ENCODE results near the gene PAXX. TPM values are rescaled to one million over a fixed set of nuclear protein-coding genes. Genes with fewer than 3 reads are reported as not detected.

PAXX gene
- total and polyA plus RNA-seq, 2 donors (not counting 1 experiment from before 2014, with no cell fraction given): 74.8 to 167 TPM

DNA sequence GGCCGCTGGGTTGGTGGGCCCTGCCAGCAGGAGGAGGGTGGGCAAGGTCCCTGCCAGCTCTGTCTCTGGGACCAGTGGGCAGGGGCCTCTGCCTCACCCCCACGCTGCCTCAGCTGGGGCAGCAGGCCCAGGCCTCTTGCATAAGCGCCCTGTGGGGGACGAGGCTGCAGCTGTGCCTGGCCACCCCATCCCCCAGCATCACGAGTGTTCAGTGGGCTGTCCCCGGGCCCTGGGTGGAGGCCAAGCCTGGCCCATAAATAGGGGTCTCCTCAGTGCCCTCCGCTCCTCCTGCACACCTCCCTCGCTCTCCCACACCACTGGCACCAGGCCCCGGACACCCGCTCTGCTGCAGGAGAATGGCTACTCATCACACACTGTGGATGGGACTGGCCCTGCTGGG, 15.0 kb upstream of the PAXX start, which contains the start of gene PTGDS:
Gene PTGDS, plus strand, starts transcription at position 282 of the 400 bp plus-strand sequence. Its CDS starts 75 bp downstream, at position 357.
- Histone ChIP-seq H3K36me3 (replicated peaks in 1 of 2; ENCODE audit: control extremely low read depth in 1 of 2, control insufficient read depth in 1 of 2, extremely low read depth in 1 of 2, insufficient read depth in 2 of 2, low read length in 1 of 2) (no peaks in the 10 kb centered on the region), H3K27ac (ENCODE audit: low read length in 2 of 2) (no peak within 1 kb of the TSS), H3K4me3 (ENCODE audit: control extremely low read depth in 1 of 5, extremely low read depth in 1 of 5, insufficient read depth in 1 of 5, low read depth in 2 of 5, low read length in 4 of 5) (peak within 1 kb of the TSS in 3 of 5 experiments; percentile 2 to 29 (median 14)), H3K27me3 (replicated peaks in 1 of 4; ENCODE audit: control extremely low read depth in 1 of 4, control insufficient read depth in 3 of 4, insufficient read depth in 4 of 4, low read length in 3 of 4) (peaks cover 0 to 50% (median 8%) of the 10 kb centered on the region in 4 experiments), H3K4me2 (replicated peaks; ENCODE audit: low read depth, low read length, poor library complexity, severe bottlenecking) (peak within 1 kb of the TSS; percentile 77), H4K20me1 (ENCODE audit: control insufficient read depth, insufficient read depth, low read length, poor library complexity, severe bottlenecking) (no peaks in the 10 kb centered on the region), H3K79me2 (ENCODE audit: control insufficient read depth, insufficient read depth, low read length) (no peaks in the 10 kb centered on the region), H3K9ac (ENCODE audit: low read length) (no peak within 1 kb of the TSS), H2AFZ (ENCODE audit: insufficient read depth, low read depth, low read length, poor library complexity, severe bottlenecking) (peak within 1 kb of the TSS; percentile 22), H3K4me1 (ENCODE audit: control insufficient read depth in 2 of 2, insufficient read depth in 2 of 2, low read length in 2 of 2) (peaks cover 3 to 5% of the 10 kb centered on the region in 2 donors), H3K9me3 (ENCODE audit: control extremely low read depth in 1 of 3, control insufficient read depth in 2 of 3, insufficient read depth in 1 of 3, low read length in 2 of 3) (peaks cover 0 to 13% (median 0%) of the 10 kb centered on the region in 3 donors)
- TF ChIP-seq EZH2 (IDR thresholded peaks at IDR 0.05; ENCODE audit: borderline replicate concordance, insufficient read depth, low read depth, low read length, poor library complexity, severe bottlenecking): no peak
- TF ChIP-seq, protein P1, sequence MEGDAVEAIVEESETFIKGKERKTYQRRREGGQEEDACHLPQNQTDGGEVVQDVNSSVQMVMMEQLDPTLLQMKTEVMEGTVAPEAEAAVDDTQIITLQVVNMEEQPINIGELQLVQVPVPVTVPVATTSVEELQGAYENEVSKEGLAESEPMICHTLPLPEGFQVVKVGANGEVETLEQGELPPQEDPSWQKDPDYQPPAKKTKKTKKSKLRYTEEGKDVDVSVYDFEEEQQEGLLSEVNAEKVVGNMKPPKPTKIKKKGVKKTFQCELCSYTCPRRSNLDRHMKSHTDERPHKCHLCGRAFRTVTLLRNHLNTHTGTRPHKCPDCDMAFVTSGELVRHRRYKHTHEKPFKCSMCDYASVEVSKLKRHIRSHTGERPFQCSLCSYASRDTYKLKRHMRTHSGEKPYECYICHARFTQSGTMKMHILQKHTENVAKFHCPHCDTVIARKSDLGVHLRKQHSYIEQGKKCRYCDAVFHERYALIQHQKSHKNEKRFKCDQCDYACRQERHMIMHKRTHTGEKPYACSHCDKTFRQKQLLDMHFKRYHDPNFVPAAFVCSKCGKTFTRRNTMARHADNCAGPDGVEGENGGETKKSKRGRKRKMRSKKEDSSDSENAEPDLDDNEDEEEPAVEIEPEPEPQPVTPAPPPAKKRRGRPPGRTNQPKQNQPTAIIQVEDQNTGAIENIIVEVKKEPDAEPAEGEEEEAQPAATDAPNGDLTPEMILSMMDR (IDR thresholded peaks at IDR 0.05): no peak
- Mint-ChIP-seq H3K27me3 (peaks cover 12% of the 10 kb centered on the region), H3K4me1 (peaks cover 5% of the 10 kb centered on the region), H3K4me3 (peak within 1 kb of the TSS; percentile 55), H3K9me3 (ENCODE audit: insufficient read depth) (no peaks in the 10 kb centered on the region), H3K27ac (no peak within 1 kb of the TSS)
- ATAC-seq (ENCODE audit: low read depth): no peak
- no peak for DNase-seq
- ChIA-PET CTCF (interaction anchor here (1.4 kb wide), 1 partner anchor 69 kb away, joined by 3 read pairs; the partner anchor contains the start of gene NPDC1), POLR2A (no interaction called here)
- intact Hi-C loops (cut with micrococcal nuclease): no loop called here
- WGBS (ENCODE audit: insufficient coverage): 86% methylated on average over 10 of the region's 10 CpGs

DNA sequence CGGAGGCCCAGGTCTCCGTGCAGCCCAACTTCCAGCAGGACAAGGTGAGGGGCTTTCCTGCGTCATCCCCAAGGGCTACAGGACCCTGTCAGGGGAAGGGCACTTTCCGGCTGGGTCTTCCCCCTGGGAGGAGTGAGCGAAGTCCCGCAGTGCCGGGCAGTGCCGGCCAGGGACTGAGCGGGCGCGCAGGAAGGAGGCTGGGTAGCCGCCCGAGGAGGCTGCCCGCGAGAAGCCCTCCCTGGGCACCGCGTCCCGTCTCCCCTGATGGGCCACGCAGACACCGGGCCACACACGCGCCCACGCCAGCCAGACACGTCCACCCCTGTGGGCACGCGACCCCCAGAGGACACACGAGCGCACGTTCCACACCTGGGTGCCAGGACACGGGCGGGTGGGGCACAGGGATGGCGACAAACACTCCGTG, 14.6 kb upstream of the PAXX start:
- ChIA-PET CTCF (no interaction called here), POLR2A (interaction anchor here (0.9 to 1.1 kb wide), 2 partner anchors 15 to 92 kb away, joined by 3 to 4 read pairs; partner anchors contain the start of gene PAXX)
- H3K9ac ChIP-seq (ENCODE audit: low read length): no peak overlapping the region
- H3K4me1 Mint-ChIP-seq: peaks cover 5% of the 10 kb centered on the region
- no peak overlapping the region for H3K27ac Mint-ChIP-seq
- peak overlapping the region; percentile 77 for H3K4me2 ChIP-seq (replicated peaks; ENCODE audit: low read depth, low read length, poor library complexity, severe bottlenecking)
- H3K27me3 ChIP-seq (replicated peaks in 1 of 4; ENCODE audit: control extremely low read depth in 1 of 4, control insufficient read depth in 3 of 4, insufficient read depth in 4 of 4, low read length in 3 of 4): peaks cover 0 to 54% (median 8%) of the 10 kb centered on the region in 4 experiments
- H3K27ac ChIP-seq (ENCODE audit: low read length in 2 of 2): no peak overlapping the region
- no peaks in the 10 kb centered on the region for H3K36me3 ChIP-seq (replicated peaks in 1 of 2; ENCODE audit: control extremely low read depth in 1 of 2, control insufficient read depth in 1 of 2, extremely low read depth in 1 of 2, insufficient read depth in 2 of 2, low read length in 1 of 2)
- no peaks in the 10 kb centered on the region for H4K20me1 ChIP-seq (ENCODE audit: control insufficient read depth, insufficient read depth, low read length, poor library complexity, severe bottlenecking)
- H3K27me3 Mint-ChIP-seq: peaks cover 12% of the 10 kb centered on the region
- TF ChIP-seq, protein P1 (IDR thresholded peaks at IDR 0.05): no peak
- no peak for TF ChIP-seq EZH2 (IDR thresholded peaks at IDR 0.05; ENCODE audit: borderline replicate concordance, insufficient read depth, low read depth, low read length, poor library complexity, severe bottlenecking)
- no peak for DNase-seq
- no peaks in the 10 kb centered on the region for H3K79me2 ChIP-seq (ENCODE audit: control insufficient read depth, insufficient read depth, low read length)
- ATAC-seq (ENCODE audit: low read depth): no peak
- peak overlapping the region; percentile 22 for H2AFZ ChIP-seq (ENCODE audit: insufficient read depth, low read depth, low read length, poor library complexity, severe bottlenecking)
- H3K4me3 Mint-ChIP-seq: peak overlapping the region; percentile 55
- H3K4me1 ChIP-seq (ENCODE audit: control insufficient read depth in 2 of 2, insufficient read depth in 2 of 2, low read length in 2 of 2): peaks cover 3 to 5% of the 10 kb centered on the region in 2 donors
- no peaks in the 10 kb centered on the region for H3K9me3 Mint-ChIP-seq (ENCODE audit: insufficient read depth)
- peak overlapping the region in 3 of 5 experiments; percentile 2 to 29 (median 14) for H3K4me3 ChIP-seq (ENCODE audit: control extremely low read depth in 1 of 5, extremely low read depth in 1 of 5, insufficient read depth in 1 of 5, low read depth in 2 of 5, low read length in 4 of 5)
- peaks cover 0 to 13% (median 0%) of the 10 kb centered on the region in 3 donors for H3K9me3 ChIP-seq (ENCODE audit: control extremely low read depth in 1 of 3, control insufficient read depth in 2 of 3, insufficient read depth in 1 of 3, low read length in 2 of 3)
- WGBS (ENCODE audit: insufficient coverage): 49% methylated on average over 32 of the region's 33 CpGs
- intact Hi-C loops (cut with micrococcal nuclease): no loop called here
